B cell (primary cell): ENCODE measurements around the gene COL11A1. TPM values are rescaled to one million over a fixed set of nuclear protein-coding genes. Genes with fewer than 3 reads are reported as not detected.
"Not testable (repeated sequence)": the region's sequence is repeated elsewhere in the genome, so short reads cannot be mapped to it uniquely, and the experiment has no call there.

ENCODE experiments used
- ATAC-seq: fragments of 200-7000 bp; cut with Tn5 transposase; one replicate; pipeline ENCODE4 v1.10.0; 2021; ENCODE audit warnings: low read depth, mild to moderate bottlenecking, moderate number of reproducible peaks, moderate library complexity
- CTCF ChIA-PET: fragments of 350-600 bp; sonication (Branson Sonifier 250); formaldehyde crosslinking; loops from one replicate; lab custom pipeline; 2021; ENCODE audit warnings: antibody characterized with exemption, inconsistent platforms; lab: Charles Lee
- POLR2A ChIA-PET: fragments of 350-600 bp; sonication (Branson Sonifier 250); formaldehyde crosslinking; loops from one replicate; lab custom pipeline; 2021; ENCODE audit warnings: antibody characterized with exemption; lab: Charles Lee
- DNase-seq: peaks from one replicate; pipeline ENCODE4 v3.0.0; 2013
- H2AFZ ChIP-seq: 2 replicates; pipeline ENCODE4 v1.6.1; 2012; ENCODE audit warnings: mild to moderate bottlenecking, low read depth, low read length; ENCODE audit not compliant: insufficient read depth, poor library complexity, severe bottlenecking
- H3K27ac ChIP-seq, 2 donors: 1 replicate in 1 of 2; 2 replicates in 1 of 2; pipeline ENCODE4 v1.5.1; 2012 to 2013; ENCODE audit warnings: low read length in 2 of 2, mild to moderate bottlenecking in 2 of 2, moderate library complexity in 1 of 2
- H3K27me3 ChIP-seq, 4 experiments: fragments of 200-600 bp in 1 of 4; sonication (generic) in 1 of 4; replicated peaks in 1 of 4; 1 replicate in 2 of 4; 2 replicates in 2 of 4; pipeline versions ENCODE4 v1.6.1 to v1.7.0; 2013 to 2016; ENCODE audit warnings: low read length in 3 of 4, mild to moderate bottlenecking in 2 of 4, mixed read lengths in 1 of 4, moderate library complexity in 1 of 4; ENCODE audit not compliant: insufficient read depth in 4 of 4, control insufficient read depth in 3 of 4; ENCODE audit errors: control extremely low read depth in 1 of 4
- H3K36me3 ChIP-seq, 2 experiments: replicated peaks in 1 of 2; 1 replicate in 1 of 2; 2 replicates in 1 of 2; pipeline versions ENCODE4 v1.6.1 to v1.7.1; 2013; ENCODE audit warnings: low read length in 1 of 2; ENCODE audit not compliant: insufficient read depth in 2 of 2, control insufficient read depth in 1 of 2; ENCODE audit errors: control extremely low read depth in 1 of 2, extremely low read depth in 1 of 2
- H3K4me1 ChIP-seq, 2 donors: fragments of 200-600 bp in 1 of 2; sonication (generic) in 1 of 2; 1 replicate in 1 of 2; 2 replicates in 1 of 2; pipeline versions ENCODE4 v1.5.1 to v1.6.1; 2013 to 2017; ENCODE audit warnings: low read length in 2 of 2; ENCODE audit not compliant: control insufficient read depth in 2 of 2, insufficient read depth in 2 of 2
- H3K4me2 ChIP-seq: replicated peaks from 2 replicates; pipeline ENCODE3; 2012; ENCODE audit warnings: mild to moderate bottlenecking, low read depth, low read length; ENCODE audit not compliant: poor library complexity, severe bottlenecking
- H3K4me3 ChIP-seq, 5 experiments: fragments of 200-600 bp in 1 of 5; sonication (generic) in 1 of 5; 1 replicate in 3 of 5; 2 replicates in 2 of 5; pipeline versions ENCODE4 v1.5.1 to v1.7.0; 2011 to 2016; ENCODE audit warnings: low read length in 4 of 5, mild to moderate bottlenecking in 4 of 5, low read depth in 2 of 5, control low read depth in 1 of 5, moderate library complexity in 1 of 5; ENCODE audit not compliant: insufficient read depth in 1 of 5; ENCODE audit errors: control extremely low read depth in 1 of 5, extremely low read depth in 1 of 5
- H3K79me2 ChIP-seq: fragments of 200-600 bp; sonication (generic); one replicate; pipeline ENCODE4 v1.6.0; 2016; ENCODE audit warnings: low read length; ENCODE audit not compliant: control insufficient read depth, insufficient read depth
- H3K9ac ChIP-seq: fragments of 200-600 bp; sonication (generic); 2 replicates; pipeline ENCODE4 v1.6.1; 2017; ENCODE audit warnings: mild to moderate bottlenecking, low read length, moderate library complexity
- H3K9me3 ChIP-seq, 3 donors: one replicate each; pipeline versions ENCODE4 v1.6.1 to v1.7.1; 2013; ENCODE audit warnings: low read length in 2 of 3; ENCODE audit not compliant: control insufficient read depth in 2 of 3, insufficient read depth in 1 of 3; ENCODE audit errors: control extremely low read depth in 1 of 3
- H4K20me1 ChIP-seq: 2 replicates; pipeline ENCODE4 v1.6.0; 2012; ENCODE audit warnings: mild to moderate bottlenecking, low read length; ENCODE audit not compliant: insufficient read depth, control insufficient read depth, poor library complexity, severe bottlenecking
- H3K27ac Mint-ChIP-seq: one replicate; pipeline ENCODE4 v1.8.0; 2021; ENCODE audit warnings: mixed read lengths
- H3K27me3 Mint-ChIP-seq: one replicate; pipeline ENCODE4 v1.8.0; 2021; ENCODE audit warnings: mixed read lengths
- H3K4me1 Mint-ChIP-seq: one replicate; pipeline ENCODE4 v1.8.0; 2021; ENCODE audit warnings: mixed read lengths
- H3K4me3 Mint-ChIP-seq: one replicate; pipeline ENCODE4 v1.8.0; 2021; ENCODE audit warnings: mixed read lengths
- H3K9me3 Mint-ChIP-seq: one replicate; pipeline ENCODE4 v1.8.0; 2022; ENCODE audit warnings: mixed read lengths; ENCODE audit not compliant: insufficient read depth
- EZH2 ChIP-seq: IDR thresholded peaks from 2 replicates; pipeline ENCODE4 v1.6.1; 2012; ENCODE audit warnings: borderline replicate concordance, low read depth, mild to moderate bottlenecking, moderate library complexity, low read length; ENCODE audit not compliant: insufficient read depth, poor library complexity, severe bottlenecking
- WGBS: methylation state at CpG from one replicate; pipeline ENCODE4 v1.1.5; 2013; ENCODE audit warnings: missing lambda C conversion rate; ENCODE audit not compliant: insufficient coverage; 5-methylcytosine and 5-hydroxymethylcytosine counted together
- intact Hi-C: fragments of 100-400 bp; cut with micrococcal nuclease; formaldehyde crosslinking; loops from one replicate; pipeline ENCODE4 v1.10.0; 2022
- polyA plus RNA-seq: library from polyadenylated mRNA; depleted of rRNA; stranded (reverse); fragments of >200 nt; gene quantifications from 2 replicates; pipeline ENCODE4 v1.2.3, GENCODE V29; 2012
- total RNA-seq, 2 donors: library from RNA; stranded (reverse); fragments of 120-200 nt in 1 of 2; gene quantifications; 1 replicate in 1 of 2; 2 replicates in 1 of 2; pipeline versions ENCODE4 v1.2.3 to v1.2.4, GENCODE V29; 2013 to 2022
- TF ChIP-seq, protein P1 (sequence below): fragments of 200-600 bp; IDR thresholded peaks from one replicate; pipeline ENCODE4 v1.8.0; 2022; ENCODE audit warnings: antibody characterized with exemption, mild to moderate bottlenecking

The COL11A1 gene
- total and polyA plus RNA-seq, 2 donors (not counting 1 experiment from before 2014, with no cell fraction given) = not detected

DNA sequence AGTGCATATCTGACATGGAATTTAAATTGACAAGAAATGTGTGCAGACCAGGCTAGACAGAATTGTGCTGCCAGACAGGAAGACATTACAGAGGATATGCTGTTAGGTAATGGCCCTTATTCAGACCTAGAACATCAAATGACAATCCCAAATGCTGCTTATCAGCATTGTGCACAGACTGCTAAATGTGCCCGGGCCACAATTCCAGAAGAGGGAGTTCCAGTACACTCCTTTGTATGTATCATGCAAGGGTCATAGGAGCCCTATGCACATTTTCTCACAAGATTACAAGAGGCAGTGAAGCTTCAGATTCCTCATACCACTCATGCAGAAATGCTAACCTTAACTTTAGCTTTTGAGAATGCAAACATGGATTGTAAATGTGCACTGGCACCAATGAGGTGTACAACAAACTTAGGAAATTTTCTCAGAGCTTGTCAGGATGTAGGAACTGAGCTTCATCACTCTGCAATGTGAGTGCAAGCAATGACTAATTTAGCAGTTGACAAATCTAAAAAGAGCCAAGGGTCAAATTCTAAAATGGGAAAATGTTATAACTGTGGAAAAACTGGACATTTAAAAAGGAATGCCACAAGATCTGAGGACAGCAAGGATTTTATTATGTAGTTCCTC lies 273.5 kb downstream of the COL11A1 start:
- no peak overlapping the region for H3K4me2 ChIP-seq
- POLR2A ChIA-PET = no interaction called here
- H3K27ac Mint-ChIP-seq = no peak overlapping the region

DNA sequence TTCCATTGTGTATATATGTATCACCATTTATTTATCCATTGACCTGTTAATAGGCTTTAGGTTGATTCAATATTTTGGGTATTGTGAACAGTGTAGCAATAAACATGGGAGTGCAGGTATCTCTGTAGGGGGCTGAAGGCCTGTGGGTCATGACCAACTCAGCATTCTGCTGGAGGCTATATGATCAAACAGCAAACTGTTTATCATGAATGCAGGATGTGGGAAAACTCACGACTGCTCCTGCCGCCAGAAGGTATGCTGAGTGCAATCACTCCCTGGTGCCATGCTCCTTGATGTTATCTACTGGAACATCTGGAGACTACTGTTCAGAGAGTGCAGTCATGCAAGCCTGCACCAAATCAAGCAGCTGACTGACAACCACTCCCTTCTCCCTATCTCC lies 275.2 kb downstream of the COL11A1 start:
- no peaks in the 10 kb centered on the region for H4K20me1 ChIP-seq
- peaks cover 0 to 2% (median 0%) of the 10 kb centered on the region in 3 donors for H3K9me3 ChIP-seq
- Mint-ChIP-seq H3K9me3 (peaks cover 7% of the 10 kb centered on the region), H3K27ac (no peak overlapping the region), H3K4me1 (no peaks in the 10 kb centered on the region), H3K27me3 (no peaks in the 10 kb centered on the region), H3K4me3 (no peak overlapping the region)
- H3K79me2 ChIP-seq = no peaks in the 10 kb centered on the region
- no peak overlapping the region for H3K4me3 ChIP-seq
- ATAC-seq = no peak
- H3K4me2 ChIP-seq = no peak overlapping the region
- no peaks in the 10 kb centered on the region for H3K36me3 ChIP-seq
- no peak overlapping the region for H3K27ac ChIP-seq
- no peaks in the 10 kb centered on the region for H3K27me3 ChIP-seq
- WGBS = 89% methylated on average over 2 of the region's 2 CpGs
- H2AFZ ChIP-seq = no peak overlapping the region
- no peak overlapping the region for H3K9ac ChIP-seq
- intact Hi-C loops = no loop called here
- ChIA-PET CTCF (no interaction called here), POLR2A (no interaction called here)
- no peaks in the 10 kb centered on the region for H3K4me1 ChIP-seq
- TF ChIP-seq, protein P1, sequence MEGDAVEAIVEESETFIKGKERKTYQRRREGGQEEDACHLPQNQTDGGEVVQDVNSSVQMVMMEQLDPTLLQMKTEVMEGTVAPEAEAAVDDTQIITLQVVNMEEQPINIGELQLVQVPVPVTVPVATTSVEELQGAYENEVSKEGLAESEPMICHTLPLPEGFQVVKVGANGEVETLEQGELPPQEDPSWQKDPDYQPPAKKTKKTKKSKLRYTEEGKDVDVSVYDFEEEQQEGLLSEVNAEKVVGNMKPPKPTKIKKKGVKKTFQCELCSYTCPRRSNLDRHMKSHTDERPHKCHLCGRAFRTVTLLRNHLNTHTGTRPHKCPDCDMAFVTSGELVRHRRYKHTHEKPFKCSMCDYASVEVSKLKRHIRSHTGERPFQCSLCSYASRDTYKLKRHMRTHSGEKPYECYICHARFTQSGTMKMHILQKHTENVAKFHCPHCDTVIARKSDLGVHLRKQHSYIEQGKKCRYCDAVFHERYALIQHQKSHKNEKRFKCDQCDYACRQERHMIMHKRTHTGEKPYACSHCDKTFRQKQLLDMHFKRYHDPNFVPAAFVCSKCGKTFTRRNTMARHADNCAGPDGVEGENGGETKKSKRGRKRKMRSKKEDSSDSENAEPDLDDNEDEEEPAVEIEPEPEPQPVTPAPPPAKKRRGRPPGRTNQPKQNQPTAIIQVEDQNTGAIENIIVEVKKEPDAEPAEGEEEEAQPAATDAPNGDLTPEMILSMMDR = no peak
- no peak for TF ChIP-seq EZH2
- DNase-seq = no peak

More for the DNA sequence above, 273.5 kb downstream of the COL11A1 start:
- peaks cover 0 to 2% (median 0%) of the 10 kb centered on the region in 3 donors for H3K9me3 ChIP-seq
- no peak overlapping the region for H3K4me3 ChIP-seq
- intact Hi-C loops = no loop called here
- CTCF ChIA-PET = no interaction called here
- TF ChIP-seq EZH2 = no peak
- TF ChIP-seq, protein P1 = no peak
- no peaks in the 10 kb centered on the region for H4K20me1 ChIP-seq
- Mint-ChIP-seq H3K4me3 (no peak overlapping the region), H3K27me3 (no peaks in the 10 kb centered on the region), H3K4me1 (no peaks in the 10 kb centered on the region), H3K9me3 (peaks cover 7% of the 10 kb centered on the region)
- no peak overlapping the region for H2AFZ ChIP-seq
- no peaks in the 10 kb centered on the region for H3K36me3 ChIP-seq
- no peak overlapping the region for H3K9ac ChIP-seq
- no peaks in the 10 kb centered on the region for H3K4me1 ChIP-seq
- H3K79me2 ChIP-seq = no peaks in the 10 kb centered on the region
- H3K27me3 ChIP-seq = no peaks in the 10 kb centered on the region
- DNase-seq (no peak), ATAC-seq (no peak)
- WGBS = 100% methylated on average over 1 of the region's 1 CpG
- no peak overlapping the region for H3K27ac ChIP-seq

DNA sequence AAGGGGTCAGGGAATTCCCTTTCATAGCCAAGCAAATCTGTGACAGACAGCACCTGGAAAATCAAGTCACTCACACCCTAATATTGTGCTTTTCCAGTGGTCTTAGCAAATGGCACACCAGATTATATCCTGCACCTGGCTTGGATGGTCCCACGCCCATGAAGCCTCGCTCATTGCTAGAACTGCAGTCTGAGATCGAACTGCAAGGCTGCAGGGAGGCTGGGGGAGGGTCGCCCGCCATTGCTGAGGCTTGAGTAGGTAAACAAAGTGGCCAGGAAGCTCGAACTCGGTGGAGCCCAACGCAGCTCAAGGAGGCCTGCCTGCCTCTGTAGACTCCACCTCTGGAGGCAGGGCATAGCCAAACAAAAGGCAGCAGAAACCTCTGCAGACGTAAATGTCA lies 281.6 kb downstream of the COL11A1 start:
- H3K4me1 Mint-ChIP-seq, H3K4me3 Mint-ChIP-seq: not testable (repeated sequence)
- intact Hi-C loops = loop anchor here (5.0 kb wide), 1 partner anchor 51 kb away; no protein-coding TSS in a partner anchor

More for the DNA sequence above, 281.6 kb downstream of the COL11A1 start:
- H3K9ac ChIP-seq, H3K27ac ChIP-seq, H3K36me3 ChIP-seq, H3K4me3 ChIP-seq, ATAC-seq, H3K27ac Mint-ChIP-seq, CTCF ChIA-PET, H3K4me1 ChIP-seq, H3K4me2 ChIP-seq, H3K9me3 Mint-ChIP-seq, H2AFZ ChIP-seq, POLR2A ChIA-PET, H4K20me1 ChIP-seq, DNase-seq, H3K27me3 Mint-ChIP-seq, H3K79me2 ChIP-seq, H3K27me3 ChIP-seq, H3K9me3 ChIP-seq: not testable (repeated sequence)
- WGBS = 78% methylated on average over 8 of the region's 9 CpGs
